NCI-H187 treated with DMSO at 0.1 percent for 48 hours (cell line): Measurements from ENCODE around the gene LZTR1.
"Not testable (repeated sequence)": the region's sequence is repeated elsewhere in the genome, so short reads cannot be mapped to it uniquely, and the experiment has no call there.

Experiments
- DNase-seq: peaks from one replicate; lab custom pipeline; 2025; lab: John Stamatoyannopoulos, UW

LZTR1 gene

GRCh38 chr22:20981787-20982562 is at the start of gene LZTR1:
LZTR1 (plus strand) TSS chr22:20982297; CDS start chr22:20982372, 75 bp downstream.
- DNase-seq = no peak

GRCh38 chr22:20933910-20934309 is 48.2 kb upstream of the LZTR1 start:
- no peak for DNase-seq

GRCh38 chr22:20935049-20935448 is 47.0 kb upstream of the LZTR1 start:
- DNase-seq = not testable (repeated sequence)

- DNase-seq = not testable (repeated sequence)
These were observed 46.1 kb upstream of the LZTR1 start for GRCh38 chr22:20935780-20936539.

GRCh38 chr22:20937031-20937793 is 44.9 kb upstream of the LZTR1 start:
- DNase-seq = no peak

GRCh38 chr22:20937794-20938671 is 44.1 kb upstream of the LZTR1 start:
- DNase-seq = no peak

- not testable (repeated sequence) for DNase-seq
These were observed 42.5 kb upstream of the LZTR1 start for GRCh38 chr22:20939457-20940185.

GRCh38 chr22:20940186-20940651 is 41.9 kb upstream of the LZTR1 start:
- DNase-seq = no peak

- no peak for DNase-seq
These were observed 41.2 kb upstream of the LZTR1 start for GRCh38 chr22:20940904-20941385.

GRCh38 chr22:20942203-20942902 is 39.7 kb upstream of the LZTR1 start:
- not testable (repeated sequence) for DNase-seq

- no peak for DNase-seq
These were observed 38.8 kb upstream of the LZTR1 start for GRCh38 chr22:20943104-20943933.

- no peak for DNase-seq
These were observed 38.1 kb upstream of the LZTR1 start for GRCh38 chr22:20944042-20944441.

GRCh38 chr22:20945578-20945934 is 36.5 kb upstream of the LZTR1 start:
- no peak for DNase-seq

GRCh38 chr22:20946080-20946986 is 35.8 kb upstream of the LZTR1 start:
- no peak for DNase-seq

GRCh38 chr22:20946991-20947390 is 35.1 kb upstream of the LZTR1 start:
- DNase-seq = no peak

GRCh38 chr22:20948450-20948849 is 33.6 kb upstream of the LZTR1 start:
- no peak for DNase-seq

GRCh38 chr22:20948989-20949388 is 33.1 kb upstream of the LZTR1 start:
- DNase-seq = no peak

- DNase-seq = no peak
These were observed 32.4 kb upstream of the LZTR1 start for GRCh38 chr22:20949698-20950183.
